DMS 273 (cell line): ENCODE data around the gene CDCA4.
A peak's percentile ranks its signal among the peaks of the same experiment; 100 is the strongest.
"Not testable (repeated sequence)": the region's sequence is repeated elsewhere in the genome, so short reads cannot be mapped to it uniquely, and the experiment has no call there.

Experiments used
- DNase-seq: peaks from one replicate; lab custom pipeline; 2025; ENCODE audit not compliant: unreplicated experiment; lab: John Stamatoyannopoulos, UW

CDCA4 gene

GRCh38 chr14:105058521-105059034 is 37.7 kb upstream of the CDCA4 start:
- DNase-seq = no peak

- no peak for DNase-seq
Measured at GRCh38 chr14:105056303-105056831, 35.5 kb upstream of the CDCA4 start.

GRCh38 chr14:105055736-105056302 is 34.9 kb upstream of the CDCA4 start:
- DNase-seq = no peak

- DNase-seq = no peak
Measured at GRCh38 chr14:105055334-105055733, 34.5 kb upstream of the CDCA4 start.

- no peak for DNase-seq
Measured at GRCh38 chr14:105053996-105054395, 33.1 kb upstream of the CDCA4 start.

GRCh38 chr14:105053421-105053820 is 32.5 kb upstream of the CDCA4 start:
- no peak for DNase-seq

GRCh38 chr14:105052110-105052458 is 31.2 kb upstream of the CDCA4 start:
- DNase-seq = no peak

GRCh38 chr14:105051182-105052109 is 30.6 kb upstream of the CDCA4 start:
- DNase-seq = no peak

- peak; percentile 73 for DNase-seq
Measured at GRCh38 chr14:105050551-105050897, 29.6 kb upstream of the CDCA4 start.

GRCh38 chr14:105049753-105050550 is 29.1 kb upstream of the CDCA4 start:
- DNase-seq = no peak

GRCh38 chr14:105047283-105048016 is 26.6 kb upstream of the CDCA4 start:
- no peak for DNase-seq

GRCh38 chr14:105046891-105047282 is 26.0 kb upstream of the CDCA4 start:
- DNase-seq = no peak

- DNase-seq = peak; percentile 96
Measured at GRCh38 chr14:105045710-105046326, 24.9 kb upstream of the CDCA4 start.

GRCh38 chr14:105043641-105044040 is 22.8 kb upstream of the CDCA4 start:
- no peak for DNase-seq

GRCh38 chr14:105042813-105043212 is 21.9 kb upstream of the CDCA4 start:
- no peak for DNase-seq

- no peak for DNase-seq
Measured at GRCh38 chr14:105041841-105042765, 21.2 kb upstream of the CDCA4 start.

- DNase-seq = no peak
Measured at GRCh38 chr14:105039458-105040205, 18.7 kb upstream of the CDCA4 start.

GRCh38 chr14:105035616-105036015 is 14.7 kb upstream of the CDCA4 start:
- DNase-seq = not testable (repeated sequence)
